Activated gamma-delta T cell treated with anti-CD3 and anti-CD28 coated beads, Interleukin-2, amount 50 U/mL, for 16 hours (primary cell): Measurements from ENCODE around the gene CYTH1.

Experiments used
- DNase-seq: peaks from one replicate; pipeline ENCODE4 v3.0.0-alpha.2; 2020; ENCODE audit warnings: low read depth

CYTH1 gene

DNA sequence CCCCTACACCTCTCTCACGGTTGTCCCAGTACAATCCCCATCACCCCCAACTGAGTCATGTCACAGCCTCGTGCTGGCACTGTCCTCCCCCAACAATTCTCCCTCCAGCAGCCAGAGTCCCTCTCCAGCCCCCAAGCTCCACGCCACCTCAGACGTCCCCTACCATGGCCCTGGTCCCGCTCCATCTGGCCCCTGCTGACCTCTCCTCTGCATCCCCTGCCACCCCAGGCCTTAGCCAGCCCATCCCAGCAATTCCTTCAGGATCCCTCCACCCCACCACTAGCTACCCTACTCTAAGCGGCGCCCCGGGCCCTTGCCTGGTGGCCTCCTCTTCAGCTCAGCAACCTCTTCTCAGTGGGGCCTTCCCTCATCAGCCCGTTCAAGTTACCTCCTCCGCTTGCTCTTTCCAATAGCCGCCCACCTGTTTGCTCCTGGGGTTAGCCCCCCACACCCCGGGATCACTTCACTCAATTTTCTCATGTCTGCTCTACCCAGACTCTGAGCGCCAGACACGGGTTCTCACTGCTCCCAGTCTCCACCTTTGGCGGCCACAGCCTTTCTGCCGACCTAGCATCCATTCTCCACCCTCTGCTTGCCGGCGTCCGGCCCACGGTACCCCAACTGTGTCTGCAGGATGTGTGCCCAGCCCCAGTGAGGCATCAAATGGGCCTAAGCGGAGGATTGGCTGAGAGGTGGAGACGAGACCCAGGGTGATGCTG is 112.7 kb downstream of the CYTH1 start:
- no peak for DNase-seq

- DNase-seq, result no peak
These were observed 113.2 kb downstream of the CYTH1 start for GRCh38 chr17:78668847-78669246.

GRCh38 chr17:78667741-78668640 is 114.1 kb downstream of the CYTH1 start:
- DNase-seq, result no peak

DNA sequence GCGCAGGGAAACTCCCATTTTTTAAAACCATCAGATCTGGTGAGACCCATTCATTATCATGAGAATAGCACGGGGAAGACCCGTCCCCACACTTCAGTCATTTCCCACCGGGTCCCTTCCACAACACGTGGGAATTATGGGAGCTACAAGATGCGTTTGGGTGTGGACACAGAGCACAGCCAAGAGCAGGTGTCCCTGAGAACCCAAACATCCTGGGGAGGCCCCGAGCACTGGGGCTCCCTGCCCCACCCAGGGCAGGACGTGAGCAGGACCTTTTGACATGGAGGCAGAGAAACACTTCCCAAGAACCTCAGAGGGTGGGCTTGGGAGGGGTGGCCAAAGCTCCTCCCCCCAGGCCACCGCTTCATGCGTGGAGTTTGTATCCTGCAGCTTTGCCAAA is 115.0 kb downstream of the CYTH1 start:
- no peak for DNase-seq

DNA sequence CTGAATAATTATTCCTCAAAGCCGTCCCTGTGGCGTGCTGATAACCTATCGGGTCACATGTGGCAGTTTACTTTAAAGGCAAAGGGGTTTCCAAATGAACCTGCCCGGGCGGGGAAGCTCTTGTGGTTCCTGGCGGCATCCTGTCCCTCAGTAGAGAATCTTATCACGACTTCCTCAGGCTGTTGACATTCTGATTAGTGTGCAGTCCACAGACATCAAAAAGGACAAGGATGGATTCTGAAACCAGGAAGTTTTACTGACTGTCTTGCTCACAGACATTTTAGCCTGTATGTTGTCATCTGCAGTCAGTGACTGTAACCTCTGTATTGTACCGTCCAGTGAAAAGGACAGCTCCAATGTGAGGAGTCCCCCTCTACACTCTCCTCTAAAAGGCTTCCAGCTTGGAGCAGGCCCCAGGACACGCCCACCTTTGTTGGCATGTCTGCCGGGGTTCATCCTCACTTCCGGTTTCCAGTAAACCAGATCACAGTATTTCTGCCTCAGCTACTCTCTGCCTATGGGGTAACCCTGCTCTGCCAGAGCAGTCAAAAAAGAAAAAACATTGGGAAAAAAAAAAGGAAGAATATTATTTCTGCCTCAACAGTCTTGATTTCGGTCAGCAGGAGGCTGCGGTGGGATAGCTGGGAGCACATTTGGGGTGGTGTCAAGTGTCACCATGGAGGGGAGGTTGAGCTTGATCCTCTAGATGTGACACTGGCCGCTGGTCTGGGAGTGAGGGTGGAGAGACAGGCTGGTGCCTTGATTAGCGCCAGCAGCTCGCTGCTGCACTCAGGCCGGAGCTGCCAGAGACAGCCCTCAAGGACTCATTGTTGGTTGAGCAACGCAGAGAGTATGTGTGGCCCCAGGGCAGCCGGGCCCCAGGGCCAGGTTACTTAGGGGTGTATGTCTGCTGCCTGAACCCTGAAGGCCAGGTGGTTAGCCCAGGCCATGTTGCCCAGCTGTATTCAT is 115.8 kb downstream of the CYTH1 start:
- peak; percentile 9 for DNase-seq

DNA sequence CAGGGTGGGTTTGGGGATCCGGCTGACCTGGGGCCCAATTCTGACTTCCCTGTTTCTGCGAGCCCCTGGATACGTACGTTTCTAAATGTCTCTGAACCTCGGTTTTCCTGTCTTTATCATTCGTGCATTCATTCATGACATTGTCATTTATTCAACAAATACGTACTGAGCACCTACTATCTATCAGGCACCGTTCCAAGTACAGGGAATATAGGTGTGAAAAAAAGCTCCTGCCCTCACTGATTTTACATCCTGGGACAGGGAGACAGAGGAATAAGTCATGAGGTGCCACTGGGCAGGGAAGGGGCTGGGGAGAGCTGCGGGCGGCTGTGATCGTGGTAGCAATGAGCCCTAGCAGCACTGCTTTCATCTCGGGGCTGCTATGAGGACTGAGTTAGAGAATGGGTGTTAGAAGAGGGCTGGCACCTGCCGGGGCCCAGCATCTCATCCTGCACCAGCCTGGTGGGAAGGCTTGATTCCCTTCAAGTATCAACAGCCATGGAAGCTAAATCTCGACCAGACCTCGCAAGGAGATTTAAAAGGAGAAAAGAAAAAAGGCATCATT is 116.6 kb downstream of the CYTH1 start:
- DNase-seq, result no peak

- no peak for DNase-seq
These were observed 117.3 kb downstream of the CYTH1 start for GRCh38 chr17:78664476-78665386.

DNA sequence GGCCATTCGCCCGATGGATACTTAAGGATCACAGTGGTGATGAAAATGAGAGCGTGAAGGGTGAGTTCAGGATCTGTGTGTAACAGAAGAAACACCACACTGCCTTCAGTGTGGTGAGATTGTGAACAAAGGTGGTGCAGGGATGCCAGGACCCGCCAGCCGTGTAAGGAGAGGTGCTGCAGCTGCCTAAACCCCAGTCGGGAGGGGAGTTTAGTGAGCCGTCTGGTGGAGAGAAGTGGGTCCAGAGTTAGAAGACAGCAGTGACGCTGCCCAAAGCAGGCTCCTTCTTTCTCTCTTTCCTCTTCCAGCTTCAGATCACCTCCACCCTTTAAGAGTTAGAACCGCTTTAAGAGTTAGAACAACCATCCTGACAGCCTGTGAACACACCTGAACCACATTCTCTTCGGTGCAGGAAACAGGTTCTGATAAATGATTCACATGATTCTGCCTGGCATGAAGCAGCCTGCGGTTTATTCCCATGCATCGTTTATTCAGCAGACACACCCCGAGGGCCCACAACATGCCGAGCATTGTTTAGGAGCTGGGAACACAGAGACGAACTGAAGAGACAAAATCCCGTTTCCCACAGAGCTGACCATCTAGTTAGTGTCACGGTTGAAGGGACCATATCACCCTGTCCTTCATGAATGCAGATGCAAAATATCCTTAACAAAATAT is 120.8 kb downstream of the CYTH1 start:
- DNase-seq, result no peak

DNA sequence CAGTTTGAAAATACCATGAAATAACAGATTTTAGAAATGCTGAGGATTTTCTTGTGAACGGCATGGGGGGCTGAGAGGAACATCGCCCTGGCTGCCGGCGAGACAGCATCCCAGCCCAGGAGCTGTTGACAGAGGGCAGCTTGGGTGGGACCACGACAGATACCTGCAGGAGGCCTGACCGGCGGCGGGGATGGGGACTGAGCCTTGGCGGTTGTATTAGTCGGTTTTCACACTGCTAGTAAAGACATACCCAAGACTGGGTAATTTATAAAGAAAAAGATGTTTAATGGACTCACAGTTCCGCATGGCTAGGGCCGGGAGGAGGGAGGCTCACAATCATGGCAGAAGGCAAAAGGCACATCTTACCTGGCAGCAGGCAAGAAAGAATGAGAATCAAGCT is 122.5 kb downstream of the CYTH1 start:
- no peak for DNase-seq

GRCh38 chr17:78658281-78658785 is 123.7 kb downstream of the CYTH1 start:
- no peak for DNase-seq

- no peak for DNase-seq
These were observed 126.7 kb downstream of the CYTH1 start for GRCh38 chr17:78655251-78655940.

GRCh38 chr17:78654325-78654724 is 127.7 kb downstream of the CYTH1 start:
- DNase-seq, result no peak

DNA sequence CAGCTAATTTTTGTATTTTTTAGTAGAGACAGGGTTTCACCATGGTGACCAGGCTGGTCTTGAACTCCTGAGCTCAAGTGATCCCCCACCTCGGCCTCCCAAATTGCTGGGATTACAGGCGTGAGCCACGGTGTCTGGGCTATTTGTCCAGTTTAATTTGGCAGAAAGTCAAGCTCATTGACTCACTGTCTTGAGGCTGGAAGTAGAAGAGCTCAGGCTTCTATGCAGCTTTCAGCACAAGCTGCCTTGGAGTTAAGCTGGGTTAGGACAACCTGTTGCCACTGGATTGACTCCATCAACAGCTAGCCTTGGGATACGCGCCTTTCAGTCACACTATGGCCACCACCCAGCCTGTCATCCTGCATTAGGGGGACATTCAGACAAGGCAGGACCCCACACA is 128.7 kb downstream of the CYTH1 start:
- DNase-seq, result no peak

DNA sequence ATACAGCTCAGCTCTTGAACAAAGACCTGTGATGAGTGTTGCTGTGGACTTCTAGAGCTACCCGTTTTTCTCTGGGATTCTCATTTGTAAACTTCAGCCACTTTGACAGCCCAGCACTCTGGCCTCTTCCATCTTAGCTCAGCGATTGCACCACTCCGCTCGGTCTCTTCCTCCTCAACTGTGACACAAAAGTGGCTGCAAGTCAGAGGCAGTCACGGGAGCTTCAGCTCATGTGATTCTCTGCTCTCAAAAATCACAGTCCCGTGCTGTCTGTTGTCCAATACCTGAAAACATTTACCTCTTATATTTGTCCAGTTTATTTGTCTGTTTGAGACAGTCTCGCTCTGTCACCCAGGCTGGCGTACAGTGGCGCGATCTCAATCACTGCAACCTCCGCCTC is 129.2 kb downstream of the CYTH1 start:
- no peak for DNase-seq

GRCh38 chr17:78652024-78652423 is 130.0 kb downstream of the CYTH1 start:
- no peak for DNase-seq

DNA sequence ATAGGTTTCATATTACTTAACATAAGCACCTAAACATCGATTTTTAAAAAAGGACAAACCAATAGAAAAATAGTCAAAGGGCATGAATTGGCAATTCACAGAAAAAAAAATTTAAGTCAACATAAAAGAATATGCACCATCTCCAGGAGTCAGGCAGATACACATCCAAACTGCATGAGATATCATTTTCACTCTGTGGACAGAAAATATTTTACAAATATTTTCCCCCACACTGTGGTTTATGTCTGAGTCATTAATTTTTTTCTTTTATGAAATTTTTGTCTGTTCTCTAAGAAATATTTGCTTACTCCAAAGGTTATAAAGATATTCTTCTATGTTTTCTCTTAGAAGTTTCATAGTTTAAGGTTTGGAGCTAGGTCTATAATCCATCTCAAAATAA is 130.5 kb downstream of the CYTH1 start:
- DNase-seq, result no peak

DNA sequence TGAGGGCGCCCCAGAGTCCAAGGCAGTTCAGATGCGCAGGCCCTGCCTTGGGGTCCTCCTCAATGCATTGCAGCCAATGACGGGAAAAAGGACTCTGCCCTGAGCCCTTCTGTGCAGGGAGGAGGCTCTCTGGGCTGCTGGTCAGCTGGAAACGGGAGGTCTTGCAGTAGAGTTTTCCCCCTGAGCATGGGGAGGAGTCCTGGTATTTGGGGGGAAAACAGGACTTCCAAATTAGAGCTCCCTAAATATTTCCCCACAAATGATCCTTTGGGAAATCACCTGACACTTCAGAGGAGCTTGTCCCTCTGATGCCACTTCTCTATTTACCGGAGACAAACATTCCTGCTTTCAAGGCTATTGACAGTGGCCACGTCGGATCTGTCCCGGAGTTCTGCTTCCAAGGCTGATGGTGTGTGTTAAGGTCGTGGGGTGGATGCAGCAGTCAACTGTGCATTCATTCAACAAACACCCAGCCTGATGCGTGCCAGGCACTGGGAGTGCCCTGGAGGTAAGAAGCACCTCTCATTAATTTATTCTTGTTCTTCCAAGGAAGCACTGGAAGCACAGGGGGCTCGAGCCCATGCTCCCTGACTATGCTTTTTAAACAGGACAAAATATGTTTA is 131.9 kb downstream of the CYTH1 start:
- no peak for DNase-seq

- no peak for DNase-seq
These were observed 133.8 kb downstream of the CYTH1 start for GRCh38 chr17:78648293-78648692.

GRCh38 chr17:78647032-78647431 is 135.0 kb downstream of the CYTH1 start:
- DNase-seq, result no peak
